CD4-positive, alpha-beta T cell treated with Interleukin-4 for 4 hours (primary cell): ENCODE results near the gene EDRF1.
"Not testable (repeated sequence)": the region's sequence is repeated elsewhere in the genome, so short reads cannot be mapped to it uniquely, and the experiment has no call there.

ENCODE experiments used
- DNase-seq: peaks from one replicate; pipeline ENCODE4 v3.0.0-alpha.2; 2020

The EDRF1 gene

GRCh38 chr10:125719173-125720001 is at the start of gene EDRF1:
Gene EDRF1 (plus strand): TSS chr10:125719709. CDS start chr10:125719808, 99 bp downstream.
- DNase-seq, result peak; percentile 99

DNA sequence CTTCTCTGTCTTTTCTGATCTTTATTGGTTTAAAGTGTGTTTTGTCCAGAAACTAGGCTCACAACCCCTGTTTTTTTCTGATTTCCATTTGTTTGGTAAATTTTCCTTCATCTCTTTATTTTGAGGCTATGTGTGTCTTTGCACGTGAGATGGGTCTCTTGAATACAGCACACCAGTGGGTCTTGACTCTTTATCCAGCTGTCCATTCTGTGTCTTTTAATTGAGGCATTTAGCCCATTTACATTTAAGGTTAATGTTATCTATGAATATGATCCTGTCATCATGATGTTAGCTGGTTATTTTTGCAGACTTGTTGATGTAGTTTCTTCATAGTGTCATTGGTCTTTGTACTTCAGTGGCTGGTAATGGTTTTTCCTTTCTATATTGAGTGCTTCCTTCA is 46.6 kb upstream of the EDRF1 start:
- no peak for DNase-seq

DNA sequence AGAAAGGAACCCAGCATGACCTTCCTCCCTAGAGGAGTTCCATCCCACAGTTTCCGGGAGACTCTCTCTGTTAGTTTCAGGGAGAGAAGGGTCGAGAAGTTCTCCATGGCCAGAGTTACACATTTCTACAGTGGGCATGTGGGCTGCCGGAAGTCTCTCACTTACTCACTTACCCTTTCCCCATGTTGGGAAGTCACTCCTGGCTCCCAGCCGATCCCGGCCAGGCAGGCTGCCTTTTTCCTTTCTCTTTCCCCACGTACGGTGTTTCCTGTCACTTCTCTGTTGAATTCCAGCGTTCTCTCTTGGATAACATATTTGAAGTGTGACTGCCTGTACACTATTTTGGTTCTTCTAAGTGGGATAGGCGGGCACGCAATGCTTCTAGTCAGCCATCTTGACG is 40.1 kb upstream of the EDRF1 start:
- DNase-seq, result no peak

DNA sequence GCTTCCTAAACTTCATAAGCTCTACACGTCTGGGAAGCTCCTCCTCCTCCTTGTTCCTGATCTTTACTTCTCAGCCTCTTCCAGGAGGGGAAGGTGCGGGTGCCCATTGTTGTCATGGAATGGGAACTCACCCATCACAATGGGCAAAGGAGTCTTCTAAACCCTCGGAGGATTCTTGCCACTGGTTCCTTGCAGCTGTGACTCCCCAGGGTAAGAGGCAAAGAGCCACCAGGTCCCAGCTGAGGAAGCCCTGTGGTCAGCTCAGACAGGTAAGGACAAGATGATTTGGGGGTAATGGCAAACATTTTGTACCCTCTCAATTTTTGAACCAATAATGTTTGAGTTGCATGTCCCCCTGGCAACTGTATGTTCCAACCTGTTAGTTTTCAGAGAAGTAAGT is 36.4 kb upstream of the EDRF1 start, which contains the start of gene TEX36:
Gene TEX36, minus strand, starts transcription at position 101 of the 400 bp plus-strand sequence. CDS start 174 bp downstream, outside the sequence.
- no peak for DNase-seq

DNA sequence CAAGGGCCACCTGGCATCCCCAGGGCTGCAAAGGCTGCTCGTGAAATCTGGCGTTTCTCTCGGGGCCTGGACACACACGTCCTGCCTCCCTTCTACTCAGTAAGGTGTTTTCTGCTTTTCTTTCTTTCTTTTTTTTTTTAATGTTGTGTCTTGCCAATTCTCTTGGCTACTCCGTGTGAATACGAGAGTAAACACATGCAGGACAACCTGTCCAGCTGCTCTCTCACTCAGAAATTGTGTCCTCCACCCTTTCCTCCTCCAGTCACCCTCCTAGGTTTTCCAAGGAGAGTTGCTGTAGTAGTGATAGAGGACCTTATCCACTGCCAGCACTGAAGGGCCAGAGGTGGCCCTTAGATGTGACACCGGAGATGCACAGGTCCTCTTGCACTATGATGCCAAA is 35.7 kb upstream of the EDRF1 start:
- no peak for DNase-seq

DNA sequence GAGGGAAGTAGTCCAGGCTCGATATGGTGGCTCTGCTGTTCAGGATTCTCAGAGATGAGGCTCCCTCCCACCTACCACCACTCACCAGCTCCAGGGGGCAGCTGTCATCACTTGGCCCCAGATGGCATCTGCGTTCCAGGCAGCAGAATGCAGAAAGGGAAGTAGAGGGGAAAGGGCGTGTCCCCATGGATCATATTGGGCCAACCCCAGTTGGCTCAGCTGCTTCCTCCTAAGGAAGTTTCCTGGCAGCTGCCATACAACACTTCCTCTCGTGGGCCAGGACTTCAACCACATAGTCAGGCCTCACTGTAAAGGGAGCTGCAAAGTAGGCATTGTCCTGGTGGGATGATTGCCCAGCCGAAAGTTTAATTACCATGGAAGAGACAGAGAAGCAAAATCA is 34.9 kb upstream of the EDRF1 start:
- DNase-seq, result no peak

GRCh38 chr10:125687507-125688185 is 31.9 kb upstream of the EDRF1 start:
- no peak for DNase-seq

GRCh38 chr10:125689955-125690569 is 29.4 kb upstream of the EDRF1 start:
- DNase-seq, result no peak

- no peak for DNase-seq
These were observed 28.1 kb upstream of the EDRF1 start for GRCh38 chr10:125691160-125691981.

GRCh38 chr10:125692196-125692595 is 27.3 kb upstream of the EDRF1 start:
- DNase-seq, result no peak

GRCh38 chr10:125692601-125693523 is 26.6 kb upstream of the EDRF1 start:
- no peak for DNase-seq

DNA sequence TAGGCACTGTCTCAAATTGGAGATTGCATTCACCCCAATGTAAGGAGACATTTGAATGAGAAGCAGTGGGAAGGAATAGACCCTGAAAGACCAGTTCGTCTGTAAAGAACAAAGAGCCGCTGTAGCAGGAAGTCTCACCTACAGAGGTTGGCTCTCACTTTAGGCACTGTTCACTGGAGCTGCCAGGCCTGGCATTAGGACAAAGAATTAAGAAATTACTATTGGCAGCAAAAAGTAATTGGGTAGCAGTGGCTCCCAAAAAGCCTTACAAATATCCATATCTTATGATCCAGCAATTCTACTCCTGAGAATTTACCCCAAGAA is 26.0 kb upstream of the EDRF1 start:
- DNase-seq, result no peak

- DNase-seq, result no peak
These were observed 24.6 kb upstream of the EDRF1 start for GRCh38 chr10:125694883-125695282.

GRCh38 chr10:125696884-125697283 is 22.6 kb upstream of the EDRF1 start:
- DNase-seq, result not testable (repeated sequence)

DNA sequence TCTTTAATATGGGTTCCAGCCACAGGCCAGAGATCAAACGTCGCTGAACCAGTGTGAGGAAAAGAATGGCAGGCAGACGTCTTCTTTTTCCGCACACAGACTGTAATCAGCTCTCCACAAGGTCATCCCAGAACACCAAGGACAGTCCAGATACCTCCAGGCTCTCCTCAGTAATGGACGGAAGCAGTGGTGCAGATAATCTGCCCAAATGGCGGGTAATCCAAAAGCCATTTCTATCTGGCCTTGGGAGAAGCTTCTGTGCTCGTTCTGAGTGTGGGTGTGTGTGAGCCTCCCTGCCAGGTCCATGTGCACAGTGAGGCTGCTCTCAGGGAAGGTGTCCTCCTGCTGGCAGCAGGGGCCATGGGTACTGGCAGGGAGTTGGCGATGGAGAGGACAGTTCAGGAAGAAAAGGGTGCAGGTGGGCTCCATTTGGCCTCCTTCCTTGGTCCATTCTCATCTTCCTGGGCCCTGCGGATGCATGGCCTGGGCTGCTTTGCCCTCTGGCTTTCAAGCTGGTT is 21.0 kb upstream of the EDRF1 start:
- DNase-seq, result no peak

DNA sequence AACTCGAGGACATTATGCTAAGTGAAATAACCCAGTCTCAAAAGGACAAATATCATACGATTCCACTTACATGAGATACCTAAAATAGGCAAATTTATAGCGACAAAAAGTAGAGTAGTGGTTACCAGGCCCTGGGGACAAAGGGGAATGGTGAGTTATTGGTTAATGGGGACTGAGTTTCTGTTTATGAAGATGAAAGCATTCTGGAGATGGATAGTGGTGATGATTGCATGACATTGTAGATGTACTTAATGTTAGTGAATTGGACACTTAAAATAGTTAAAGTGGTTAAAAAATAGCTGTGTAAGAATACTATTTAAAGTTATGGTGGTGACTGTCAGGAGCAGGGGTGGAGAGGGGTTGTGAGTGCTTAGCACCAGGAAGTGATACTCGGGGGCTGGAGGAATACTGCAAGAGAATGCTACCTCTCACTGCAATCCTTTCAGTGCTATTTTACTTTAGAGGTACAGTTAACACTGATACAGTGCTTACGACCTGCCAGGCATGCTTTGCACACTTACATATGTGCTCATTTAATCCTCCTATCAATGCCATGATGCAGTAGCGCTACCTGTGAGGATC is 19.9 kb upstream of the EDRF1 start:
- DNase-seq, result no peak

- no peak for DNase-seq
These were observed 19.1 kb upstream of the EDRF1 start for GRCh38 chr10:125700355-125700911.

GRCh38 chr10:125707541-125708468 is 11.7 kb upstream of the EDRF1 start:
- DNase-seq, result no peak

GRCh38 chr10:125708971-125709503 is 10.5 kb upstream of the EDRF1 start:
- no peak for DNase-seq
